ENCODE data around the gene CDHR2.

The CDHR2 gene

DNA sequence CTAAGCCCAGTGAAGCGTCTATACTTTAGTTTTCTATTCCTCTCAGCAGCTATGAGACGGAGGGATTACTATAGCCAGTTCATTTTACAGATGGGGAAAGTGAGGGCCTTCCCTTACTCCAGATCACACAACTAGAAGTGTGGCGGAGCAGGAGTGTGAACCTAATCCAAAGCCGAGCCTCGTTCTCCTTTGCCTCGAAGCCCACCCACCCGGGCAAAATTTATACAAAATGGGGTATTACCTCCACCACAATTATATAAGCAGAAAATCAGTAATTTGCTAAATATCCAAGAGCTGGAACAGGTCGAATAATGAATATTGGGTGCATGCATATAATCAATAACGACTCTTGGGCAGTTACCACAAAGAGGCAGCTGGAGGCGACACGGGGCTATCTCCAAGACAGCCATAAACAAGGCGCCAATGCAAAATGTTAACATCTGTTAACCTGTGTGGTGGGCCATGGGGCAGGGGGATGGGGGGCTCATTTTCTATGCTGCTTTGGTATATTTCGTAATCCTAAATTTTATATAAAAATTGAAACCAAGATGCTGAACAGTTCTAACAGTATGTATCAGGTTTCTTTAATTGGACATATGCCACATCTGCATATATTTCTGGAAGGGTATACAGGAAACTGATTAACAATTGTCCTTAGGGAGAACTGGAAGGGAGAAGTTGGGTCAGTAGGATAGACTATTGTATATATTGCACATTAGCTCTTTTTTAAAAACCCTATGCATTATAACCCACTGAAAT, 10.7 kb upstream of the CDHR2 start:
- TF ChIP-seq, protein P1, sequence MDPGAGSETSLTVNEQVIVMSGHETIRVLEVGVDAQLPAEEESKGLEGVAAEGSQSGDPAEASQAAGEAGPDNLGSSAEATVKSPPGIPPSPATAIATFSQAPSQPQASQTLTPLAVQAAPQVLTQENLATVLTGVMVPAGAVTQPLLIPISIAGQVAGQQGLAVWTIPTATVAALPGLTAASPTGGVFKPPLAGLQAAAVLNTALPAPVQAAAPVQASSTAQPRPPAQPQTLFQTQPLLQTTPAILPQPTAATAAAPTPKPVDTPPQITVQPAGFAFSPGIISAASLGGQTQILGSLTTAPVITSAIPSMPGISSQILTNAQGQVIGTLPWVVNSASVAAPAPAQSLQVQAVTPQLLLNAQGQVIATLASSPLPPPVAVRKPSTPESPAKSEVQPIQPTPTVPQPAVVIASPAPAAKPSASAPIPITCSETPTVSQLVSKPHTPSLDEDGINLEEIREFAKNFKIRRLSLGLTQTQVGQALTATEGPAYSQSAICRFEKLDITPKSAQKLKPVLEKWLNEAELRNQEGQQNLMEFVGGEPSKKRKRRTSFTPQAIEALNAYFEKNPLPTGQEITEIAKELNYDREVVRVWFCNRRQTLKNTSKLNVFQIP (CRISPR knock-in tag; IDR thresholded peaks at IDR 0.05; ENCODE audit: borderline replicate concordance, low read depth), result no peak
- no peak for ATAC-seq

DNA sequence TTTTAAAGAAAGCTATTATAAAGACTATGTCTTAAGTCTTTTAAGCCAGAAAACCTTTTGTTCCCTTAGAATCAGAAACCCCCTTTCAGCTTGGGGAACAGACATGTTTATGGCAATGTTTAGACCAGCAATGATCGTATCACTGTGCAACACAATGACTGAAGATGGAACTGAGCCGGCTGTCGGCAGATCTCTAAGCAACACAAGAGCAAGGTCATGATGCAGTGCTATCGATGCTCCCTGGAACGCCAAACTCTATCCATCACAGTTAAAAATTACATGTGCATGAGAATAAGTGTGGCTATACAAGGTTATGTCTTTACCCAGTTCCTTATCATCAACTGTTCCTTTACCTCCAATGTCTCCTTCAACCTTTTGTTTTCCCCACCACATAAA, 10.2 kb upstream of the CDHR2 start:
- no peak for TF ChIP-seq ISL1 (CRISPR knock-in tag; IDR thresholded peaks at IDR 0.05)
- no peak for TF ChIP-seq ZNF8 (CRISPR knock-in tag; IDR thresholded peaks at IDR 0.05)
- TF ChIP-seq, protein P1 (CRISPR knock-in tag; IDR thresholded peaks at IDR 0.05; ENCODE audit: borderline replicate concordance, low read depth), result no peak
- TF ChIP-seq, protein P2, sequence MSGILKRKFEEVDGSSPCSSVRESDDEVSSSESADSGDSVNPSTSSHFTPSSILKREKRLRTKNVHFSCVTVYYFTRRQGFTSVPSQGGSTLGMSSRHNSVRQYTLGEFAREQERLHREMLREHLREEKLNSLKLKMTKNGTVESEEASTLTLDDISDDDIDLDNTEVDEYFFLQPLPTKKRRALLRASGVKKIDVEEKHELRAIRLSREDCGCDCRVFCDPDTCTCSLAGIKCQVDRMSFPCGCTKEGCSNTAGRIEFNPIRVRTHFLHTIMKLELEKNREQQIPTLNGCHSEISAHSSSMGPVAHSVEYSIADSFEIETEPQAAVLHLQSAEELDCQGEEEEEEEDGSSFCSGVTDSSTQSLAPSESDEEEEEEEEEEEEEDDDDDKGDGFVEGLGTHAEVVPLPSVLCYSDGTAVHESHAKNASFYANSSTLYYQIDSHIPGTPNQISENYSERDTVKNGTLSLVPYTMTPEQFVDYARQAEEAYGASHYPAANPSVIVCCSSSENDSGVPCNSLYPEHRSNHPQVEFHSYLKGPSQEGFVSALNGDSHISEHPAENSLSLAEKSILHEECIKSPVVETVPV (CRISPR knock-in tag; IDR thresholded peaks at IDR 0.05), result no peak
- no peak for TF ChIP-seq RARB (CRISPR knock-in tag; IDR thresholded peaks at IDR 0.05)
- TF ChIP-seq GLIS3 (CRISPR knock-in tag; IDR thresholded peaks at IDR 0.05), result no peak
- TF ChIP-seq OSR1 (CRISPR knock-in tag; IDR thresholded peaks at IDR 0.05), result no peak
- TF ChIP-seq ZNF70 (CRISPR knock-in tag; IDR thresholded peaks at IDR 0.05), result no peak
- TF ChIP-seq TCF4 (CRISPR knock-in tag; IDR thresholded peaks at IDR 0.05; ENCODE audit: borderline replicate concordance), result no peak
- no peak for TF ChIP-seq BACH2 (CRISPR knock-in tag; IDR thresholded peaks at IDR 0.05; ENCODE audit: borderline replicate concordance)
- no peak for TF ChIP-seq PPARA (CRISPR knock-in tag; IDR thresholded peaks at IDR 0.05; ENCODE audit: borderline replicate concordance)
- no peak for ATAC-seq

DNA sequence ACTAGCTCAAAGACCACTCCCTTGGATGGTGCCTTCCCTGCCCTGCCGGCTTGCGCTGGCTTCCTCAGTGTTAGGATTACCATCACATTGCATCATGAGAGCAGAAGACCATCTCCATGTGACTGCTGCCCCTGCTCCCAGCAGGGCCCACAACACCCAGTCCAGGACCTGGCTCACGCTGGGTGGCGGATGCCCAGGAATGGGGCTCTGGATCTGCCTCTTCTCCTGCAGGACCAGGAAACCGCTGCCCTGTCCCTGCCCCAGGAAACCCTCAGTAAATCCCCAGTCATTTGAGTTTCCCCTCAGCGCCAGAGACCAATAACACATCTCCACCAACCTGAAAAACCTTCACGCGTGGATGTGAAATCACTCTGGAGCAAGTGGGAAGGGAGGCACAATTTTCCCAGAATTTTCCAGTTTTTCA, 8.7 kb upstream of the CDHR2 start:
- TF ChIP-seq TCF4 (CRISPR knock-in tag; IDR thresholded peaks at IDR 0.05; ENCODE audit: borderline replicate concordance) (no peak), PPARA (CRISPR knock-in tag; IDR thresholded peaks at IDR 0.05; ENCODE audit: borderline replicate concordance) (no peak), SNAI2 (CRISPR knock-in tag; IDR thresholded peaks at IDR 0.05) (no peak), ZFP30 (CRISPR knock-in tag; IDR thresholded peaks at IDR 0.05) (no peak), ZNF565 (CRISPR knock-in tag; conservative IDR thresholded peaks at IDR 0.05; ENCODE audit: low read depth) (no peak), ZNF70 (CRISPR knock-in tag; IDR thresholded peaks at IDR 0.05) (no peak), OSR1 (CRISPR knock-in tag; IDR thresholded peaks at IDR 0.05) (no peak), ZNF8 (CRISPR knock-in tag; IDR thresholded peaks at IDR 0.05) (no peak), ESRRG (CRISPR knock-in tag; IDR thresholded peaks at IDR 0.05) (no peak), ZC3H10 (CRISPR knock-in tag; IDR thresholded peaks at IDR 0.05) (no peak)
- TF ChIP-seq, protein P3, sequence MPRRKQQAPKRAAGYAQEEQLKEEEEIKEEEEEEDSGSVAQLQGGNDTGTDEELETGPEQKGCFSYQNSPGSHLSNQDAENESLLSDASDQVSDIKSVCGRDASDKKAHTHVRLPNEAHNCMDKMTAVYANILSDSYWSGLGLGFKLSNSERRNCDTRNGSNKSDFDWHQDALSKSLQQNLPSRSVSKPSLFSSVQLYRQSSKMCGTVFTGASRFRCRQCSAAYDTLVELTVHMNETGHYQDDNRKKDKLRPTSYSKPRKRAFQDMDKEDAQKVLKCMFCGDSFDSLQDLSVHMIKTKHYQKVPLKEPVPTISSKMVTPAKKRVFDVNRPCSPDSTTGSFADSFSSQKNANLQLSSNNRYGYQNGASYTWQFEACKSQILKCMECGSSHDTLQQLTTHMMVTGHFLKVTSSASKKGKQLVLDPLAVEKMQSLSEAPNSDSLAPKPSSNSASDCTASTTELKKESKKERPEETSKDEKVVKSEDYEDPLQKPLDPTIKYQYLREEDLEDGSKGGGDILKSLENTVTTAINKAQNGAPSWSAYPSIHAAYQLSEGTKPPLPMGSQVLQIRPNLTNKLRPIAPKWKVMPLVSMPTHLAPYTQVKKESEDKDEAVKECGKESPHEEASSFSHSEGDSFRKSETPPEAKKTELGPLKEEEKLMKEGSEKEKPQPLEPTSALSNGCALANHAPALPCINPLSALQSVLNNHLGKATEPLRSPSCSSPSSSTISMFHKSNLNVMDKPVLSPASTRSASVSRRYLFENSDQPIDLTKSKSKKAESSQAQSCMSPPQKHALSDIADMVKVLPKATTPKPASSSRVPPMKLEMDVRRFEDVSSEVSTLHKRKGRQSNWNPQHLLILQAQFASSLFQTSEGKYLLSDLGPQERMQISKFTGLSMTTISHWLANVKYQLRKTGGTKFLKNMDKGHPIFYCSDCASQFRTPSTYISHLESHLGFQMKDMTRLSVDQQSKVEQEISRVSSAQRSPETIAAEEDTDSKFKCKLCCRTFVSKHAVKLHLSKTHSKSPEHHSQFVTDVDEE (CRISPR knock-in tag; IDR thresholded peaks at IDR 0.05), result no peak
- TF ChIP-seq, protein P4, sequence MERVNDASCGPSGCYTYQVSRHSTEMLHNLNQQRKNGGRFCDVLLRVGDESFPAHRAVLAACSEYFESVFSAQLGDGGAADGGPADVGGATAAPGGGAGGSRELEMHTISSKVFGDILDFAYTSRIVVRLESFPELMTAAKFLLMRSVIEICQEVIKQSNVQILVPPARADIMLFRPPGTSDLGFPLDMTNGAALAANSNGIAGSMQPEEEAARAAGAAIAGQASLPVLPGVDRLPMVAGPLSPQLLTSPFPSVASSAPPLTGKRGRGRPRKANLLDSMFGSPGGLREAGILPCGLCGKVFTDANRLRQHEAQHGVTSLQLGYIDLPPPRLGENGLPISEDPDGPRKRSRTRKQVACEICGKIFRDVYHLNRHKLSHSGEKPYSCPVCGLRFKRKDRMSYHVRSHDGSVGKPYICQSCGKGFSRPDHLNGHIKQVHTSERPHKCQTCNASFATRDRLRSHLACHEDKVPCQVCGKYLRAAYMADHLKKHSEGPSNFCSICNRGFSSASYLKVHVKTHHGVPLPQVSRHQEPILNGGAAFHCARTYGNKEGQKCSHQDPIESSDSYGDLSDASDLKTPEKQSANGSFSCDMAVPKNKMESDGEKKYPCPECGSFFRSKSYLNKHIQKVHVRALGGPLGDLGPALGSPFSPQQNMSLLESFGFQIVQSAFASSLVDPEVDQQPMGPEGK (CRISPR knock-in tag; IDR thresholded peaks at IDR 0.05; ENCODE audit: borderline replicate concordance), result no peak
- no peak for ATAC-seq

DNA sequence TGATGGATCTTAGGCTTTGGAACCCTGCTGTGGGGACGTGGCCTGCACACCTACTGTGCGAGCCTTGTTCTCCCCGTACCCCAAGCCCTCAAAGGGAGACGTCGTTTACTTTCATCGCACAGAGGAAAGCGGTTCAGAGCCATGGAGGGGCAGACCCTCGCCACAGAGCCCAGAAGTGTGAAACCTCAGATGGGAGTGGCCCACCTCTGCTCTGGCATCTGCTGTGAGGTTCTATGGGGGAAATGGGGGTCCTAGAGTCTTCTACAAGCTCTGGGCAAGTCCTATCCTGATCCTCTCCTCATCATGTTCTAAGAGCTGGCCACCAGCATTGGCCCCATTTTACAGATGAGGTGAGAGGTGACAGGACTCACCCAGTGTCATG, 8.2 kb upstream of the CDHR2 start:
- TF ChIP-seq, protein P1 (CRISPR knock-in tag; IDR thresholded peaks at IDR 0.05; ENCODE audit: borderline replicate concordance, low read depth), result no peak
- TF ChIP-seq ZFP3 (CRISPR knock-in tag; IDR thresholded peaks at IDR 0.05) (no peak), CSDC2 (CRISPR knock-in tag; IDR thresholded peaks at IDR 0.05) (no peak), ARNTL (CRISPR knock-in tag; IDR thresholded peaks at IDR 0.05; ENCODE audit: borderline replicate concordance, low read depth) (no peak), TOX (CRISPR knock-in tag; IDR thresholded peaks at IDR 0.05; ENCODE audit: borderline replicate concordance) (no peak), ZFP30 (CRISPR knock-in tag; IDR thresholded peaks at IDR 0.05) (no peak)
- ATAC-seq, result no peak
